Hematopoietic multipotent progenitor cell (in vitro differentiated cells): ENCODE results near the gene CTNNA2. TPM values are rescaled to one million over a fixed set of nuclear protein-coding genes. Genes with fewer than 3 reads are reported as not detected.
A peak's percentile ranks its signal among the peaks of the same experiment; 100 is the strongest.

Experiments
- DNase-seq, 3 donors: peaks; one replicate each; pipeline ENCODE4 v3.0.0-alpha.2; 2011 to 2015; ENCODE audit warnings: low read depth in 2 of 3, low spot score in 2 of 3
- total RNA-seq: library from RNA; depleted of rRNA; stranded (reverse); fragments of >200 nt; gene quantifications from one replicate; pipeline ENCODE4 v1.2.3, GENCODE V29; 2012

Gene CTNNA2
- total RNA-seq, 1 donor = not detected

DNA sequence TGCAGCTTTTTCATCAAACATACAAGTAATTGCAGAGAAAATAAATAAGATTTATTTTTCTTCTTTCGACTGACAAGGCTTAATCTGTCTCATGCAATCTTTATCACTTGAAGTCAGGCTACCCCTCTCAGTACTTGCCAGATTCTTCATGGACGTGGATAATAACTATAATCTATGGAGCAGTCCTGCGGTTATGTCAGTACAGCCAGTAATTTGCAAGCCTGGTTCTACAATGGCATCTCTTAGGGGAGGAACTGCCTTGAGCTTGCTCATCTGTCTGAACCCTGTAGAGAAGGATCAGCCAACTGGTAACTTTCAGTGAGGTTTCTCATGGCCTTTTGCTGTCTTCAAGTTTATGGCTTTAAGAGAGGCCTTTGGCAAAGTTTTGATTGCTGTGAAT is 827.2 kb downstream of the CTNNA2 start:
- DNase-seq = no peak

DNA sequence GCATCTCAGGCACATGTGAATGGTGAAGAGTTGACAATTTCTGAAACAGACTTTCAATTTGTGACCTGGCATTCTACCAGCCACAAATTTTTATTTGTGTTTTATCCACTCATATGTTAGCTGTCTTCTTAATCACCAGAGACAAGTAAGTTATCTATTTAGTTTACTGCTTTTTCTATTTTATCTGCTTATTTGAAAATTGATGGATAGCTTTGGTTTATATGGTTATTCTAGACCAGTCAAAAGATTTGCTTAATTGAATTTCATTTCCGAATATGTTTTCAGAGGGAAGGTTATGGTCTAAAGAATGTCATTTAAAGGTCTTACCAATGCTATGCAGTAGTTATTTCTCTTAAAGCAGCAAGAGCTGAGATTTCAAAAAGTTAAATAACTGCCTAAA is 835.2 kb downstream of the CTNNA2 start:
- no peak for DNase-seq

DNA sequence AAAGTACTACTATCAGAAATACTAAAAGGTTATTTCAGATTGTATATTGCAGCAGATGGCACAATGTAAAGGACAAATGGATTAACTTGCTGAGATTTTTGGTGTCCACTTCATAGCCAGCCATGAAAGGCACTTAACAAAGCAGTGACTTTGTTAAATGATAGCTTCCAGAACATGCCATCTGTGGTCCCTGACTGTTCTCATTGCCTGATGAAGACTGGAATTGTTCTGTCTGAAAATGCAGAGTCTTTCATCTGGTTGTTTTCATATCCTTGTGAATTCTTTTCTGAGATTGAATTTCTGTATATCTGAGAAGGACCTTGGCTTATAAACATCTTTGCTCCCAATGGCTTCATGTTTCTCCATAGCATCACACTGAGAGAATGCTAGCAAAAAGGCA is 836.1 kb downstream of the CTNNA2 start:
- DNase-seq = no peak

DNA sequence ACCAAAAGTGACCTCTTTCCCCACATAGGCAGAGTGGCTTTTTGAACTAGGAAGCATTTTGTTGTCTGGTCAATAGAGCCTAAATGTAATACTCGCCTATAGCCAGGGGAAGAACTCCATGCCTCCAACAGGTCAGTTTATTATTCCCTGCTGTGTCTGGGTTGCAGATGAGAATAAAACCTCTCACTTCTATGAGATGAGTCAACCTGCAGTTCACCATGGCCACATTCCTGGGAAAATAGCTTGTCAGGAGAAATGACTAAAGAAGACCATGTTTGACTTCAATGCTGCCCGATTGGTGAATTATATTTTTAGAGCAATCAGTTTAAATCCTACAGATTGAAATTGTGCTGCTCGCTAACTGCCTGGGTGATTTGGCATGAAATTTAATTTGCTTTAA is 838.4 kb downstream of the CTNNA2 start:
- no peak for DNase-seq

DNA sequence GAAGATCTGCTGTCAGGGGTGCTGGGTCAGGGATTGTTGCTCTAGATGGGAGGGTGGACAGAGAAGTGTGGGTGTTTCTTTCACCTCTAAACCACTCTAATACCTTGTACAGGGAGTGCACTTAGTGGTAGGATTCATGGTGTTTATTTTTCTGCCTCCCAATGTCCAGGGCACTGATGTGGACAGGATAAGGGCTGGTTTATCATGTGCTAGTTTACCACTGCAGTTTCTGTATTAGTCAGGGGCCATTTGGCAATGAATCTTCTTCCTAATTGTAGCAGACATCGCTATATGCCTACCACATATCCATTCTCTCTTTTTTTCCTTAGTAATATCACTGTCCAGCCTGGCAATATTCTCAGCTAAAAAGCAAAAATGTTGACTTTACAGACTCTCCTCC is 842.0 kb downstream of the CTNNA2 start:
- DNase-seq = no peak

DNA sequence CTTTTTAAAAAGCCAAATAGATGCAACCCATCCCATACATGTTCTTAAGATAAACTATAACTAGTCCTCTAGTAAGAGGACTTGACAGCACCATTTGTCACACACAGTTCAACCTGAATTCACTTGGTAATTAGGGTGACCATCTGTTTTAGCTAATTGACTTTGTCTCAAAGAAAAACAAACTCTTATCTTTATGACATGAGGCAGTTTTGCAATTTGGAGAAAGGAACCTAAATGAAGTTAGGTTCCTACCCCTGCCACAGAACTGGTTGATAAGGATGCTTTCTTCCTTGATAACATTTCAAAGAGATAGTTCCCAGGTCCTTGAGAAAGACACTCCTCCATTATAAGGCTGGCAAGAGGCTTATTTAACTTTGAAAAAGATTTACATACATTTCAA is 849.1 kb downstream of the CTNNA2 start:
- DNase-seq = no peak

DNA sequence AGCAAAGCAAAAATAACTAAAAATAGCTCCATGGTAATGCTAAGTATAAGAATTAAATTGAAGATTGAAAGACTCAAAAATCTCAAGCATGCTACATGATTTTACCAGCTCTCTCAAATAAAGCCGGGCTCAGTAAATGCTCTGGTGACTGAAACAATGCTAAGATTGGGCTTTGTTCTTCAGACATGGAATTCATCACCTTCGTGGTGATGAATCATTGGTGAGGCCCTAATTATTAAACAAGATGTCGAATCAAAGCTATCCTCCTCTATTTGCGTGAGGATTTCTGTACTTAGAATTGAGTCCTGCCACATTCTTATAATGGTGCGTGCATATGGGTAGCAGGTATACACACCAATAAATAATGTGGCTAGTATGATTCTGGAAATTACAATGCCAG is 850.5 kb downstream of the CTNNA2 start:
- DNase-seq = no peak

DNA sequence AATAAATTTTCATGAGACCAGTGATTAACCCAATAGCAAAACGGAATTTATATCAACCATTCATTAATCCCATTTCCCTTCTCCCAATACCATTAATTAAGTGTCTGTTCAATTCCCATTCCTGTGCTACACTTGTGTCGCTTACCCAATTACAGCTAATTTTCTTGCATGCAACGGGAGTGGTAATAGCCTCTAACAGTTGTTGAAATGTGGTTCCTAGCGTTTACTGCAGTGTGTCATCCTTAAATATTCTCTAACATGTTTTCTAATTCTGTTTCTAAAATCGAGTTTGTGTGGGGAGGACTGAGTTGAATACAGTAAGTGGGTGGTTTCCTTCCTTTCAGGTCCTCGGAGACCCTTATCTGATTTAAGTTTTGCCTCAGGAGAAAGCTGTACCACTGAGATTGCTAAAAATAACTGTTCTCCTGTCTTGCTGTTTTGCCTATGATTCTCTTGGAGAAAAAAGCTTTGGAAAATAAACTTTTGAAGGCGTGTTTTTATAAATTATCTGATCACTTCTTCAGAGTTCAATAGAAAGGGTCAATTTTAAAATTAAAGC is 851.0 kb downstream of the CTNNA2 start:
- DNase-seq = peak in 2 of 3 donors; percentile 6 to 18

DNA sequence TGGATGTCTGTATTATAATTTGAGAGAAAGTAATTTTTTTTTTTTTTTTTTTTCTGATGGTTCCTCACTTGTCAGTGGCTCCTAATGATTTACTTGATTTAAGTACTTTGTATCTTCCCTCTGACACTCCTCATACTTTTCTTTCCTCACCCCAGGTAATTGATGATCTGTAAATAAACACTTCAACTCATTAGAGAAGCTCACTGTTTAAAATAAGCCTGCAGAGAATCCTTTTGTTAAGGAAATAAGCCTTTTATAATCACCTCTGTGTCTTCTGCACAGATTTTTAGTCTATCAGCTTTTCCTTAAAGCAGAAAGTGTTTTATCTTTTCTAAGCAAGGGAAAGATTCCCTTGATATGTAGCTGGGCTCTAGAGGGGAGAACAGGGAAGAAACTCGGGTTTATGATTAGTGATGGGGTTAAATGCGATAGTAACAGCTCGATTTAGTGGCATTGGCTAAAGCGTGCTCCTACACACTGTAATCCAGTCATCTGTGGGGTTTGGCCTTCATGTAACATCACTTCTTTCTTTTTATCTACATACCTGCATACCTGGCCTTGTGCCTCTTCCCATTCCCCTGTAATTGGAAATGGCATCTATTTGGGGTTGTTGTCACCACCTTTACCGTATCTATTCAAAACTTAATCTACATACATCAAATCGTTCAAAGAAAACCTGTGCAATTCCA is 851.8 kb downstream of the CTNNA2 start:
- no peak for DNase-seq

DNA sequence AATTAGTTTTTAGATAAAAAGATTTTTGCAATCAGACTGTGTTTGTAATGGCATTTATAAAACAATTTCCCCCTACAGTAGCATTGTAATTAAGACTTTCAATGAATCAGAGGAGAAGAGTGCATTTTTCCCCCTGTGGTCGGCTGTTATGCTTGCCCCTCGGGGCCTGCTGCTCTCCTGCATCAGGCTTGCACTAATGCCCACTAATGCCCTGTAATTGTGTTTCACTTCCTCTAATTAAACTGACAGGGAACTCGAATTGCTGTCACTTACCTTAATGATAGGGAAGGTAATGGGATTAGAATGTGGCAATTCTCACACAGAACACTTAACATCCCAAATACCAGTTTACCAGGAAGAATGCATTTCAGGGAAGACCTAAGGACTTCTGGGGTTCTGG is 852.9 kb downstream of the CTNNA2 start:
- no peak for DNase-seq

DNA sequence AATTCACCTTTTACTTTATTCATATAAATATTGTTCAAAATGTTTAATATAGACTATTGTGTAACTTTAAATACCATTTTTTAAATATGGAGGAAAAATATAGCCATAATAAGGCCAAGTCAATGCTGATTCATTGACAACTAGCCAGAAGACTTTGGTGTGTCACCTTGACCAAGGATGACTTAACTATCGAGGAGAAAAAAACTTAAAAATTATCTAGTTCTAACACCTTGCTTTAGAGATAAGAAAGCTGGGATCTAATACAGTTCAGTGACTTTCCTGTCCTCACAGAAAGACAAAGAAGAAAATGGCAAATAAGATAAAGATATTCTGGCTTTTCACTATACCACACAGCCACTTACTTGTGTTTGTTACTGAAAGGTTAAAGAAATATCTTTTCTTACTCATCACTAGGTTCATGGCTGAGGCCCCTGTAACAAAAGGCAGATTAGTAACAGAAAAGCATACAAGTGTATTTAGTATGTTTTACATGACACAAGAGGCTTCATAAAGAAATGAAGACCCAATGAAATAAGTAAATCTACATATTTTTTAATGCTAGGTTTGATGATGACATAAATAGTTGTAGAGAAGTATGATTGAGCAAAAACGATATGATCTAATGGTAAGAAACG is 857.6 kb downstream of the CTNNA2 start:
- no peak for DNase-seq

DNA sequence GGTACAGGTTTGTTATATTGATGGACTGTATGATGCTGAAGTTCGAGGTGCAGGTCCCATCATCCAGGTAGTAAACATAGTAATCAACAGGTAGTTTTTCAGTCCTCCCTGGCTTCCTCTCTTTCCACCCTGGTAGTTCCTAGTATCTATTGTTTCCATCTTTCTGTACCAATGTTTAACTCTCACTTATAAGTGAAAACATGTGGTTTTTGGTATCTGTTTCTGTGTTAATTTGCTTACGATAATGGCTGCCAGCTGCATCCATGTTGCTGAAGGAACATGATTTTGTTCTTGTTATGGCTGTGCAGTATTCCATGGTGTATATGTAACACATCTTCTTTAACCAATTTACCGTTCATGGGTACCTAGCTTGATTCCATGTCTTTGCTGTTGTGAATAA is 861.3 kb downstream of the CTNNA2 start:
- DNase-seq = no peak

DNA sequence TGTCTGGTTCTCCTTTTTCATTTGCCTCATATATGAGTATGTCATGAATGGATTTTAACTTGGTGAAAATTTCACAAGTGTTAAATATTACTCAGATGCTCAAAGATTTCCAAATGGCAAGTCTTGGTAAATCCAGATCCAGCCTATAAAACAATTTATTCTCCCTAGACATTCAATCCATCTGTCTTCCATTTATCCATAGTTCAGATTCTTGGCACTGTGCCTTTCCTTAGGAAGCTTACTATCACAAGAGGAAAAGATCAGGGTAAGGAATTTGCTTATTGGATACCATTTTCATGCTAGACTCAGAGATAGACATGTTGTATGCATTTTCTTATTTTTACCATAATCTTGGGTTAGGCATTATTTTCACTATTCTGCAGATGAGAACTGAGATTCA is 864.2 kb downstream of the CTNNA2 start:
- no peak for DNase-seq

DNA sequence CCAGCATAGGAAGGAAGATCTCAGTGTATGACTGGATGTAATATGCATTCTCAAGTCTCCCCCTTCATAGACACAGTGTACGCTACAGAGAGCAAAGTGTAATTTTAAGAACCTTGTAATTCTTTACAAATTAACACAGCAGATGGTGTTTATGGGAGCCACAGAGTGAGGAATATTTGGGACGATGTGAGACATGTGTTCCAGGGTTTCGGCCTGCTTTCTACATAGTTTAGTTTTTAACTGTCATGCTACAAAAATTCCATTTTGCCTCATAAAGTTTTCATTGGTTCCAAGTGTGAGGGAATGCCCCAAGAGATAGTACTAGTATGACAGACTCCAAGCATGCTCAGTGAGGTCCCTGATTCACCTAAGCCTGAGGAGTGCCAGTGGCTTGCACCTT is 867.9 kb downstream of the CTNNA2 start:
- no peak for DNase-seq

DNA sequence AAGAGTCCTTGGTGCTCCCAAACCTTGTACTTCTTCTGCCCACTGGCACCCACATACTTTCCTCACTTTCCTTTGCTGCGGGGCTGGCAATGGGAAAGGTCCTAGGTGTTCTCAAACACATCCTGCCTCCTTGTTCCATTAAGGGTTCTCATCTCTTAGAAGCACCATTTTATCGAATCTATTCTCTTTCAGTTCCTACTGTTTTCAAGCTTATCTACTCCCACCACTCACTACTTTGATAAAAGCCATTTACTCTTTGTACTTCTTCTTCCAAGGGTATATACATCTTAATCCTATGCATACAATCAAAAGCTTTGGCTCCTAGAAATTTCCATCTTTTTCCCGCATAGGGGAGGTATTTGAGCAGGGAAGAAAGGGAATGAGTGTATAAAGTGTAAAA is 868.8 kb downstream of the CTNNA2 start:
- DNase-seq = no peak

DNA sequence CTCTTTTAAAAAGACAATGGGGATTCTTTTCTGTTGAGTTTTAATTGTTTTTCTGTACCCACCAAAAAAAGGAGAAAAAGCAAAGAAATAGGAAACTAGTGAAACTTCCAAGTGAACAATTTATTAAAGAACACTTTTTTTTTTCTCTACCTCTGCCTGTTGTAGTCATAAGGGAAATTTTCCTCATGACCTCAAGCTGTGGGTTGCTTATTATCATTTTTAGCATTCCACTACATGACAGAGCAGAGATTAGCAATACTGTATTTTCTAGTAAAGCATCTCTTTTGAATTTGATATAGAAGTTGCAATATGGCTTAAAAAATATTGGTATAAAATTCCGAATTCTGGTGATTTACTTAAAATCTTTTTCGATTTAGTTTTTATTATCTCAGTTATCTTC is 879.6 kb downstream of the CTNNA2 start:
- DNase-seq = no peak

DNA sequence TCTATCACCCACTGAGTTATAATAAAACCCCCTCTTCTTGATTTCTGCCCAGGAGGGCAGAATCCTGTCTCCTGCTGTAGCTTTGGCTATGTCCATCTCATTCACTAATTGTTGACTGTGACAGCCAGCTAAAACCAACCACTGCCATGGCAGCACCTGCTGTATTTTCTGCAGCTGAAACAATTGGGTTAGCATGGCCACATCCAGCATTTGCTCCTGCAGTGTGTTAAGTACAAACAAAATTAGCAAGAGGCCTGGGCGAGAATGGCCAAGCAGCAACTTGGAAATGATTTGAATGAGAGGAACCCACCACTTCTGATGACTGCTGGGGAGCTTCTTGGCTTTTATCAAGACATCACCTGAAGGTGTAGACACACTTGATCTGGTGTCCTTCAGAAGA is 881.1 kb downstream of the CTNNA2 start:
- DNase-seq = no peak

DNA sequence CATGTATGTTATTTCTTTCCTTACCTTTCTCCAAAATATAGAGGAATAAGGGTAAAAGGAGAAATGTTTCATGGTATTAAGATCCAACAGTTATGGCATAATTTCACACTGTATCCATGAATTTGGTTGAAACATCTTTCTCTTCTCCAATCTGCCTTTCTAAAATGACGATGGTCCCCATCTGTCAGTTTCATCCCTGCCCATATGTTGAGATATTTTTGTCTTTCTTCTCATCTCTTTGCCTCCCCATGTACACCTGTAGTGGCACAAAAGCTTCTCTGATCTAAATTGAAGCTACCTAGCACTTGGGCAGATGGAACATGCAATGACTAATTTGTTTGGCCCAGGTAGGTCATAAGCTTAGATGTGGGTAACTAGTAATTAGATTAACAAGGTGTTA is 882.4 kb downstream of the CTNNA2 start:
- no peak for DNase-seq

DNA sequence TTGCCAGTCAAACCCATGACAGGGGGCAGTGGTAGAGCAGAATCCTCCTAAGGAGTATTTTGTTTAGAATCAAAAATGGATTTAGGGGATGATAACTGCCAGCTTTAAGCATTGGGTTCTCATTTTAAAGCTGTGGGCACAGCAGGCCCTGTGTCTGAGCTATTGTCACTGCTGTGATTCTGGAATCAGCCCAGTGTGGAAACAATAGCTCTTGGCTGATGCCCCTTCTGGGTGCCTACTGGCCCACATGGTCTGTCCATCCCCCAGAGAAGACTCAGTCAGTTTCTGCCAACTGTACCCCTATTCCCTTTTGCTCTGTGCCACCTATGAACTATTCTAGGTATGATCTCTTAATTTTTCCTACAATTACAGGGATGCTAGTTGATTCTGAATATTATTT is 883.4 kb downstream of the CTNNA2 start:
- DNase-seq = no peak

DNA sequence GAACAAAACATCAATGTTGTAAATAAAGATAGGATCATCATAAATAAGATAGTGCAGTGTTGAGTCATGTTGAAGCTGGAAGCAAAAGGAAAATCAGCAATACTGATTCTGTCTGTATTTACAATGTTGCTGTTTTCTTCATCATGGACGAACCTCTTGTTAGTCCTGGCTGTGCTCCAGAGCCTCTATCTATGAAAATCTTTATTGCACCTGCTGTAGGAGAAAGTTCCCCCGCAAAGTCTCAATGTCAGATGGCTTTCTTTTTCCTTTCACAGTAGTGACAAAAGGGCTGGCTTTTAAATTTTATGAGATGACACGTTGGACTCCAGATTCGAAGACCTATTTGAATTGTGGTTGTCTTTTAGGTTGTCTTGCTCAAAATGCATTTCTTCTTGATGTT is 890.2 kb downstream of the CTNNA2 start:
- no peak for DNase-seq

DNA sequence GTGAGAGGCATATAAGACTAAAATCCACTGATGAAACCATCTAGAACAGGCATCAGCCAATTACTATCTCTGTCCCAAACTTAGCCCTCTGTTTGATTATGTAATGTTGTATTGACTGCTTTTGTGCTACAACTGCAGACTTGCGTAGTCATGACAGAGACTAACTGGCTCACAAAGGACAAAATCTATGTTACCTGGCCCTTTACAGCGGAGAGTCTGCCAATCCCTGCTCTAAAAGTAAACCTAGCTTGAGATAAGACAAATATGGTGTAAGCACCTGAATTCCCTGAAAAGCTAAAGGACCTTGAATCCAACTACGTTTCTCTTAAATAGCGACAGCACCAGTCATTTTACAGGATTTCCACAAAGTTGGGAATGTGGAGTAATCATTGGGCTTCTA is 894.5 kb downstream of the CTNNA2 start:
- no peak for DNase-seq

DNA sequence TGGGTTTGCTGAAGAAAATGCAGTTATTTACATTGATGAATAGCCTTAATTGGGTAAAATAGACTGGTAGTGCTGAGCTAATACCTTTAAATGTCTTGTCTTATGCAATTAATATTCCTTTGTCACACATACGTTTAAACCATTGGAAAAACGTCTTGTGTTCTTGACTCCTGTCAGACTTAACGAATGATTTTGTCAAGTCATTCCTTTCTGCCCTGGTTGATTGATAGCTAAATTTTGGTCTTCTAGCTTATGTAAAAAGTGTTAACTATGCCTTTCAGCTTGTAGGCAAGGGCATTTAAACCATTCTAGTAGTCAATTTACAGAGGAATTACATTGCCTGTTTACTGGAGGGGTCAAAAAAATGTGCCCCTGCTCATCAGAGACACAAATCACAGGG is 897.5 kb downstream of the CTNNA2 start:
- DNase-seq = no peak

DNA sequence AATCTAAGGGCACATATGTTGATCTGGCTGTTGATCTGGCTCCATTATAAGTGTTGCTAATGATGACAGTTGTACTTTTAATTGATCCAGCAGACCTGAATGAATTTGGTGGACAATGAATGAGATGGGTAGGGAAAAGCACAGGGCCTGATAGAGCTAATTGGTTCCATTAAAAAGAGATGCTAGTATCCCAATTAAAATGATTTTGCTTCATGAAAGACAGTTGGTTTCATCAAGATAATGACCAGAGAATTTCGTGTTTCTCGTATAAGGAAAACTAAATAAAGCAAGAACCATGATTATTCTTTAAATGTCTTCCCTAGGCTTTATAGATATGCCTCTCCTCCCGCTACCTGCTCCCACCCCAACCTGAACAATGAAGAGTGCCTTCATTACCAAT is 900.3 kb downstream of the CTNNA2 start:
- DNase-seq = no peak
